ENCODE measurements around the gene SCFD2. TPM values are rescaled to one million over a fixed set of nuclear protein-coding genes. Genes with fewer than 3 reads are reported as not detected.

SCFD2 gene
- polyA plus RNA-seq, 1 donor from 2014 or later: 5.0 TPM

DNA sequence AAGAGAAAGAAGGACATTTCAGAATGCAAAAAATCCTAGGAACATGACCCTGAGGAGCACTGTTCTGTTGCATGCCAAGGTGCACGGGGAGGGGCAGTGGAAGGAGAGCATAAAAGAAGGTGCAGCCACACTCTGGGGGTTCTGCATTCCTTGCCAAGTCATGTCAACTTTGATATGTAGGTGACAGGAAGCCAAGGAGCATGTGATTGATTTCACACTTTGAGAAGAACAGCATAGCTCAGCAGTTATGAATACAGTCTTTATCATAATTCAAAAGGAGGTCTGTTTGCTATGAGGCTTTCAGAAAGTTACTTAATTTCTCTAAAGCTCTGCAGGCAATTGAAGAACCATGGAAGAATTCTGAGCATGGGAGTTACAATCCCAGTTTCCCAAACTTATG, 50.6 kb downstream of the SCFD2 start:
- Histone ChIP-seq H3K36me3 (ENCODE audit: insufficient read depth, low read length) (no peaks in the 10 kb centered on the region), H2AFZ (ENCODE audit: low read depth, low read length) (no peak overlapping the region), H3K79me2 (replicated peaks; ENCODE audit: insufficient read depth, low read length) (no peaks in the 10 kb centered on the region), H4K20me1 (ENCODE audit: insufficient read depth) (no peaks in the 10 kb centered on the region), H3K9ac (ENCODE audit: low read length) (no peak overlapping the region), H3K4me2 (ENCODE audit: low read length) (no peak overlapping the region), H3K27me3 (ENCODE audit: insufficient read depth, low read depth, low read length) (no peaks in the 10 kb centered on the region), H3K9me3 (ENCODE audit: low read length) (no peaks in the 10 kb centered on the region), H3K4me3 (ENCODE audit: low read length) (no peak overlapping the region), H3F3A (ENCODE audit: insufficient read depth, low read length, poor library complexity, severe bottlenecking) (no peaks in the 10 kb centered on the region), H3K27ac (ENCODE audit: low read length) (no peak overlapping the region), H3K9me2 (ENCODE audit: insufficient read depth, low read length) (no peaks in the 10 kb centered on the region)
- TF ChIP-seq EP300 (conservative IDR thresholded peaks at IDR 0.05; ENCODE audit: poor library complexity, severe bottlenecking) (peak; percentile 31), RAD21 (conservative IDR thresholded peaks at IDR 0.05) (no peak)

DNA sequence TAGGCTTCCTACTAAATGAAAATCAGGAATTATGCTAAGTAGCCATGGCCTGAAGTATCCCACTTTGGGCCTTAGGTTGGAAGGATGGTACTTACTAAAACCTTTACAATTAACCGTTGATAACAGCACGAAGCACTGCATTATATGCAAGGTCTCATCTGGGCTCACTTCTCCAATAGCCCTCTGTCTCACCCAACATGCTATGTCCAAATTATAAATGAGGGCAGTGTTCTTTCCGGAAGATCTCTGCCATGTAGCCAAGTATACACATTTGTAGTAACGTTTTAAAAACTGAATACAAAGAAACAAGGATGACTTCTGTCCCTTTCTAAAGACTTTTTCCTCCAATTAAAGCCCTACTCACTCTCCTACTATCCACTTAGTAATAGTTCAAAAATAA, 51.6 kb downstream of the SCFD2 start:
- Histone ChIP-seq H3K4me3 (ENCODE audit: low read length) (no peak overlapping the region), H3F3A (ENCODE audit: insufficient read depth, low read length, poor library complexity, severe bottlenecking) (no peaks in the 10 kb centered on the region), H2AFZ (ENCODE audit: low read depth, low read length) (no peak overlapping the region), H3K9me3 (ENCODE audit: low read length) (no peaks in the 10 kb centered on the region), H3K27ac (ENCODE audit: low read length) (no peak overlapping the region), H4K20me1 (ENCODE audit: insufficient read depth) (no peaks in the 10 kb centered on the region), H3K27me3 (ENCODE audit: insufficient read depth, low read depth, low read length) (no peaks in the 10 kb centered on the region), H3K36me3 (ENCODE audit: insufficient read depth, low read length) (no peaks in the 10 kb centered on the region), H3K4me2 (ENCODE audit: low read length) (no peak overlapping the region), H3K9me2 (ENCODE audit: insufficient read depth, low read length) (no peaks in the 10 kb centered on the region), H3K79me2 (replicated peaks; ENCODE audit: insufficient read depth, low read length) (no peaks in the 10 kb centered on the region), H3K9ac (ENCODE audit: low read length) (no peak overlapping the region)
- TF ChIP-seq TAF1 (IDR thresholded peaks at IDR 0.05; ENCODE audit: low read depth) (no peak), MXI1 (conservative IDR thresholded peaks at IDR 0.05; ENCODE audit: poor library complexity, severe bottlenecking) (no peak), EZH2 (IDR thresholded peaks at IDR 0.05; ENCODE audit: borderline replicate concordance, insufficient read depth, low read length, poor library complexity, severe bottlenecking) (no peak), EP300 (conservative IDR thresholded peaks at IDR 0.05; ENCODE audit: poor library complexity, severe bottlenecking) (no peak), POLR2AphosphoS5 (IDR thresholded peaks at IDR 0.05) (no peak), SMC3 (conservative IDR thresholded peaks at IDR 0.05; ENCODE audit: poor library complexity) (no peak), RAD21 (conservative IDR thresholded peaks at IDR 0.05) (no peak)
- TF ChIP-seq, protein P1, sequence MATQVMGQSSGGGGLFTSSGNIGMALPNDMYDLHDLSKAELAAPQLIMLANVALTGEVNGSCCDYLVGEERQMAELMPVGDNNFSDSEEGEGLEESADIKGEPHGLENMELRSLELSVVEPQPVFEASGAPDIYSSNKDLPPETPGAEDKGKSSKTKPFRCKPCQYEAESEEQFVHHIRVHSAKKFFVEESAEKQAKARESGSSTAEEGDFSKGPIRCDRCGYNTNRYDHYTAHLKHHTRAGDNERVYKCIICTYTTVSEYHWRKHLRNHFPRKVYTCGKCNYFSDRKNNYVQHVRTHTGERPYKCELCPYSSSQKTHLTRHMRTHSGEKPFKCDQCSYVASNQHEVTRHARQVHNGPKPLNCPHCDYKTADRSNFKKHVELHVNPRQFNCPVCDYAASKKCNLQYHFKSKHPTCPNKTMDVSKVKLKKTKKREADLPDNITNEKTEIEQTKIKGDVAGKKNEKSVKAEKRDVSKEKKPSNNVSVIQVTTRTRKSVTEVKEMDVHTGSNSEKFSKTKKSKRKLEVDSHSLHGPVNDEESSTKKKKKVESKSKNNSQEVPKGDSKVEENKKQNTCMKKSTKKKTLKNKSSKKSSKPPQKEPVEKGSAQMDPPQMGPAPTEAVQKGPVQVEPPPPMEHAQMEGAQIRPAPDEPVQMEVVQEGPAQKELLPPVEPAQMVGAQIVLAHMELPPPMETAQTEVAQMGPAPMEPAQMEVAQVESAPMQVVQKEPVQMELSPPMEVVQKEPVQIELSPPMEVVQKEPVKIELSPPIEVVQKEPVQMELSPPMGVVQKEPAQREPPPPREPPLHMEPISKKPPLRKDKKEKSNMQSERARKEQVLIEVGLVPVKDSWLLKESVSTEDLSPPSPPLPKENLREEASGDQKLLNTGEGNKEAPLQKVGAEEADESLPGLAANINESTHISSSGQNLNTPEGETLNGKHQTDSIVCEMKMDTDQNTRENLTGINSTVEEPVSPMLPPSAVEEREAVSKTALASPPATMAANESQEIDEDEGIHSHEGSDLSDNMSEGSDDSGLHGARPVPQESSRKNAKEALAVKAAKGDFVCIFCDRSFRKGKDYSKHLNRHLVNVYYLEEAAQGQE (IDR thresholded peaks at IDR 0.05; ENCODE audit: borderline replicate concordance): no peak
- TF ChIP-seq, protein P2, sequence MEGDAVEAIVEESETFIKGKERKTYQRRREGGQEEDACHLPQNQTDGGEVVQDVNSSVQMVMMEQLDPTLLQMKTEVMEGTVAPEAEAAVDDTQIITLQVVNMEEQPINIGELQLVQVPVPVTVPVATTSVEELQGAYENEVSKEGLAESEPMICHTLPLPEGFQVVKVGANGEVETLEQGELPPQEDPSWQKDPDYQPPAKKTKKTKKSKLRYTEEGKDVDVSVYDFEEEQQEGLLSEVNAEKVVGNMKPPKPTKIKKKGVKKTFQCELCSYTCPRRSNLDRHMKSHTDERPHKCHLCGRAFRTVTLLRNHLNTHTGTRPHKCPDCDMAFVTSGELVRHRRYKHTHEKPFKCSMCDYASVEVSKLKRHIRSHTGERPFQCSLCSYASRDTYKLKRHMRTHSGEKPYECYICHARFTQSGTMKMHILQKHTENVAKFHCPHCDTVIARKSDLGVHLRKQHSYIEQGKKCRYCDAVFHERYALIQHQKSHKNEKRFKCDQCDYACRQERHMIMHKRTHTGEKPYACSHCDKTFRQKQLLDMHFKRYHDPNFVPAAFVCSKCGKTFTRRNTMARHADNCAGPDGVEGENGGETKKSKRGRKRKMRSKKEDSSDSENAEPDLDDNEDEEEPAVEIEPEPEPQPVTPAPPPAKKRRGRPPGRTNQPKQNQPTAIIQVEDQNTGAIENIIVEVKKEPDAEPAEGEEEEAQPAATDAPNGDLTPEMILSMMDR (IDR thresholded peaks at IDR 0.05; ENCODE audit: poor library complexity, severe bottlenecking): no peak

DNA sequence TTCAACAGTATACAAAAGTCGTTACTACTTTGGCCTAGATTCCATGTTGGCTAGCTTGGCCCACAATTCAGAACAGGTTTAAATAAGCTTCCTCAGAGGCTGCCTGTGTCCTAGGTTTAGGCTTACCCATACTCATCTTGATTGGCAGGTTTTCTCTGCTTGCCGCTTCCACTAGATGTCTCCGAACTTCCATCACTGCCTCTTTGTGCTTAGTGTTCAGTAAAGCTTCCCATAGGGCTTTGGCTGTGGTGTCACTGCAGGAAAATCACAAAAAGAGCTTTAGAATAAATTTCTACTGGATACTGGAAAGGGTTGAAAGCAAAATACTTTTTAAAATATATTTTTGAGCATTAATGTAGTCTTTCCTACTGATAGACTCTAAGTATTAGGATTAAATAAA, 52.4 kb downstream of the SCFD2 start:
- H3K27me3 ChIP-seq (ENCODE audit: insufficient read depth, low read depth, low read length): no peaks in the 10 kb centered on the region
- H3F3A ChIP-seq (ENCODE audit: insufficient read depth, low read length, poor library complexity, severe bottlenecking): no peaks in the 10 kb centered on the region
- no peaks in the 10 kb centered on the region for H3K9me3 ChIP-seq (ENCODE audit: low read length)
- no peak overlapping the region for H3K27ac ChIP-seq (ENCODE audit: low read length)
- H3K9ac ChIP-seq (ENCODE audit: low read length): no peak overlapping the region
- no peaks in the 10 kb centered on the region for H3K9me2 ChIP-seq (ENCODE audit: insufficient read depth, low read length)
- no peak overlapping the region for H3K4me3 ChIP-seq (ENCODE audit: low read length)
- no peak overlapping the region for H3K4me2 ChIP-seq (ENCODE audit: low read length)
- no peak overlapping the region for H2AFZ ChIP-seq (ENCODE audit: low read depth, low read length)
- H4K20me1 ChIP-seq (ENCODE audit: insufficient read depth): no peaks in the 10 kb centered on the region
- H3K79me2 ChIP-seq (replicated peaks; ENCODE audit: insufficient read depth, low read length): no peaks in the 10 kb centered on the region
- no peaks in the 10 kb centered on the region for H3K36me3 ChIP-seq (ENCODE audit: insufficient read depth, low read length)
- TF ChIP-seq RAD21 (conservative IDR thresholded peaks at IDR 0.05): peak; percentile 70
- TF ChIP-seq, protein P1 (IDR thresholded peaks at IDR 0.05; ENCODE audit: borderline replicate concordance): no peak
- TF ChIP-seq EP300 (conservative IDR thresholded peaks at IDR 0.05; ENCODE audit: poor library complexity, severe bottlenecking): no peak
- no peak for TF ChIP-seq TAF1 (IDR thresholded peaks at IDR 0.05; ENCODE audit: low read depth)
- TF ChIP-seq MXI1 (conservative IDR thresholded peaks at IDR 0.05; ENCODE audit: poor library complexity, severe bottlenecking): no peak
- no peak for TF ChIP-seq EZH2 (IDR thresholded peaks at IDR 0.05; ENCODE audit: borderline replicate concordance, insufficient read depth, low read length, poor library complexity, severe bottlenecking)
- TF ChIP-seq, protein P2 (IDR thresholded peaks at IDR 0.05; ENCODE audit: poor library complexity, severe bottlenecking): peak; percentile 67
- peak; percentile 63 for TF ChIP-seq SMC3 (conservative IDR thresholded peaks at IDR 0.05; ENCODE audit: poor library complexity)
- TF ChIP-seq POLR2AphosphoS5 (IDR thresholded peaks at IDR 0.05): no peak
